Left colon (tissue), 2 donors: ENCODE data around the gene TRAPPC1. TPM values are rescaled to one million over a fixed set of nuclear protein-coding genes. Genes with fewer than 3 reads are reported as not detected.
"Not testable (repeated sequence)": the region's sequence is repeated elsewhere in the genome, so short reads cannot be mapped to it uniquely, and the experiment has no call there.

Experiments used
- ATAC-seq: fragments of 200-7000 bp; cut with Tn5 transposase; one replicate; pipeline ENCODE4 v1.9.1; 2020; ENCODE audit warnings: mild to moderate bottlenecking, moderate library complexity
- DNase-seq, 2 donors: peaks; one replicate each; pipeline ENCODE4 v3.0.0-alpha.2; 2020
- intact Hi-C, 2 donors: fragments of 100-400 bp; cut with DNase I in 1 of 2; cut with micrococcal nuclease in 1 of 2; formaldehyde crosslinking; loops; one replicate each; pipeline versions ENCODE4 v1.11.2 to v1.14.0; 2022; cut with DNase I, micrococcal nuclease
- long read RNA-seq: library from polyadenylated mRNA; unstranded; transcript quantifications from one replicate; pipeline ENCODE4 v2.0.0, GENCODE V29; 2021
- total RNA-seq, 2 donors: library from RNA; stranded (reverse); fragmentation: NEBNext Ultra II Directional; extraction: Animal tissue kit (Norgen Biotek cat#: 25700); gene quantifications; one replicate each; pipeline ENCODE4 v1.2.1, GENCODE V29; 2021
- donor health status: DM: no; HTN: no; CAD: no.
- donor health status: DM: yes; HTN: yes; CAD: no.

TRAPPC1 gene, protein sequence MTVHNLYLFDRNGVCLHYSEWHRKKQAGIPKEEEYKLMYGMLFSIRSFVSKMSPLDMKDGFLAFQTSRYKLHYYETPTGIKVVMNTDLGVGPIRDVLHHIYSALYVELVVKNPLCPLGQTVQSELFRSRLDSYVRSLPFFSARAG
- total RNA-seq = 100 to 1,000 TPM; 121 to 122 TPM
- long read RNA-seq, partial matches to known transcripts = 0 of 2 reads
- long read RNA-seq, other reads (novel, unspliced or antisense) = 0 of 2 reads

DNA sequence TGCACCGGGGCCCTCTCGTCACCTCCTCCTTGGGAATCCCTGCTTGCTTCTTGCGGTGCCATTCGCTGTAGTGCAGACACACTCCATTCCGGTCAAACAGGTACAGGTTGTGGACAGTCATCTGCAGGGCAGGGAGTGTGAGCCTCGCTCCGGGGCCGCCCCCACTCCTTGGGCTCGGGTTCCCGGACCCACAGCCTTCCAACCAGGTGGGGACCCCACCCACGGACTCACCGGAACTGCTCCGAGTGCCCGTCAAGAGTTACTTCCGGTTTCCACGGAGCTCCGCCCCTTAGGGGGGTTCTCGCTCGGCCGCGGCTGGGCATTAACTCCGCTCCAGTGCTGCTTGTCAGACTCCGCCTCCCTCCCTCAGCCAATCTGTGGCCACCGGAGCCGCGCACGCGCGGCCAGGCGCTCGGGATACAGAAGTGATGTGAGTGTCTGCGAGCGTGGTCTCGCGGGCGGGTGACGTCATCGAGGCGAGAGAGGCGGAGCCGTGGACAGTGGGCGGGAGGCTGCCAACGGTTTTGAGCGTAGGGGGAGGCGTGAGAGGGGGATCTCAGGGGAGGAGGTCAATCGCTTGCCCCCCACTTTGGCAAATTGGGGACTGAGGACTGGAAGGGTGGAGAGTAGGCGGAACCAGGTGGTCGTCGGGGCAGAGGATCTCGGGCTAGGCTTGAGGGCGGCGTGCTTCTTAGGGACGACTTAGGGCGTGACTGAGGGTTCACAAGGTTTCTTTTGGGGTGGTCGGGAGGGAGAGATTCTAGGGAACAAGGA lies at the start of gene TRAPPC1, which contains the start of gene CNTROB:
Gene TRAPPC1 (minus strand): TSS at position 238 of the 774 bp plus-strand sequence. CDS start 117 bp downstream, at position 121.
Gene CNTROB (plus strand): TSS at position 498 of the 774 bp plus-strand sequence. CDS start 874 bp downstream, outside the sequence.
- DNase-seq = peak; percentile 99 to 100
- peak; percentile 96 for ATAC-seq
- intact Hi-C loops = no loop called here

- ATAC-seq (no peak), DNase-seq (no peak)
- intact Hi-C loops = loop anchor here in 1 of 2 donors (5.0 kb wide), 1 partner anchor 36 kb away; no protein-coding TSS in a partner anchor
These were observed 46.1 kb upstream of the TRAPPC1 start for GRCh38 chr17:7977805-7978204.

DNA sequence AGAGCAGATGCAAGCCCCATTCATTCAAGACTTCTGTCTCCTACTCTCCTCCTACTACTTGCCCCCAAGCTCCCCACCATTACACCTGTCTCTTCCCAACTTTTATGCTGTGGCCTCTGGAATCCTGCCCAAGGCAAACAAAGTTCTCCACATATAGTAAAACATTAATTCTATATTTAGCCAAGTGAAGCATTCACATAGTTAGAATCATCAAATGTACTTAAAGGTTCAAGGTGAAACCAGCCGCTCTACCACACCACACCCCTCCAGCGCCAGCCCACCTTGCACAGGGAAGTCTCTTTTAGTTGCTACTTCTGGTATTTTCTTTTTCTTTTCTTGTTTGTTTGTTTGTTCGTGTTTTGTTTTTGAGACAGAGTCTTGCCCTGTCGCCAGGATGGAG lies 45.3 kb upstream of the TRAPPC1 start:
- intact Hi-C loops = loop anchor here in 1 of 2 donors (5.0 kb wide), 1 partner anchor 35 kb away; no protein-coding TSS in a partner anchor
- DNase-seq (peak in 1 of 2 donors; percentile 61), ATAC-seq (peak; percentile 92)

- intact Hi-C loops = loop anchor here in 1 of 2 donors (5.0 kb wide), 1 partner anchor 32 kb away; no protein-coding TSS in a partner anchor
- ATAC-seq (no peak), DNase-seq (no peak)
These were observed 42.9 kb upstream of the TRAPPC1 start for GRCh38 chr17:7974638-7975131.

GRCh38 chr17:7972131-7972785 lies 40.5 kb upstream of the TRAPPC1 start:
- ATAC-seq = peak; percentile 36
- intact Hi-C loops = no loop called here
- no peak for DNase-seq

GRCh38 chr17:7971651-7972050 lies 39.9 kb upstream of the TRAPPC1 start:
- ATAC-seq (no peak), DNase-seq (no peak)
- intact Hi-C loops = no loop called here

DNA sequence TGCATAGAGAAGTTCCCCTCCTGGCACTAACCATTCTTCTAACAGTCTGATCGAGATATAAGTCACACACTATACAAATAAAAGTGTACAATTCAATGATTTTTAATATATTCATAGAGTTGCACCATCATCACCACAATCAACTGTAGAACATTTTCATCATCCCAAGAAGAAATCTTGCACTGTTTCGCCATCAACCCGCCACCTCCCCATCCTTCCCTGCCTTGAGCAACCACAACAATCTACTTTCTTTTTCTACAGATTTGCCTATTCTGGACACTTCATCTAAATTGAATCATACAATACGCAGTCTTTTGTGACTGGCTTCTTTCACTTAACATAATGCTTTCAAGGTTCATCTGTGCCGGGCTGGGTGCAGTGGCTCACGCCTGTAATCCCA lies 37.7 kb upstream of the TRAPPC1 start:
- intact Hi-C loops = no loop called here
- ATAC-seq = no peak
- DNase-seq = no peak

DNA sequence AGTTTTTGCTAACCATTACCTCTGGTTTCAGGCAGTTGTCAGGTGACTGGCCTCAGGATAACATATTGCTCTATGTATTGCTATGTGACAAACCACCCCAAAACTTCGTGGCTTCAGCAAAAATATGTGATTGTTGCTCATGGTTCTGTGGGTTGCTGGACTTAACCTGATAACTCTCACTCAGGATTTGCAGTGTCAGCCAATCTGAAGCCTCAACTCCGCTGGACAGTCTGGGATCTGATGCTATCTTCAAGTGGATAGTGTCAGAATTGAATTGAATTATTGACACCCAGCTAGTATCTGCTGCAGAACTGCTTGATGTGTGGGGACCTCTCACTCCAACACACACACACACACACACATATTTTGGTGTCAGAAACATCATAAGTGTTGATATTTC lies 36.0 kb upstream of the TRAPPC1 start:
- intact Hi-C loops = no loop called here
- DNase-seq (no peak), ATAC-seq (no peak)

- DNase-seq (no peak), ATAC-seq (no peak)
- intact Hi-C loops = no loop called here
These were observed 29.7 kb upstream of the TRAPPC1 start for GRCh38 chr17:7961421-7961820.

- intact Hi-C loops = no loop called here
- ATAC-seq (no peak), DNase-seq (no peak)
These were observed 27.9 kb upstream of the TRAPPC1 start for GRCh38 chr17:7959503-7960253.

DNA sequence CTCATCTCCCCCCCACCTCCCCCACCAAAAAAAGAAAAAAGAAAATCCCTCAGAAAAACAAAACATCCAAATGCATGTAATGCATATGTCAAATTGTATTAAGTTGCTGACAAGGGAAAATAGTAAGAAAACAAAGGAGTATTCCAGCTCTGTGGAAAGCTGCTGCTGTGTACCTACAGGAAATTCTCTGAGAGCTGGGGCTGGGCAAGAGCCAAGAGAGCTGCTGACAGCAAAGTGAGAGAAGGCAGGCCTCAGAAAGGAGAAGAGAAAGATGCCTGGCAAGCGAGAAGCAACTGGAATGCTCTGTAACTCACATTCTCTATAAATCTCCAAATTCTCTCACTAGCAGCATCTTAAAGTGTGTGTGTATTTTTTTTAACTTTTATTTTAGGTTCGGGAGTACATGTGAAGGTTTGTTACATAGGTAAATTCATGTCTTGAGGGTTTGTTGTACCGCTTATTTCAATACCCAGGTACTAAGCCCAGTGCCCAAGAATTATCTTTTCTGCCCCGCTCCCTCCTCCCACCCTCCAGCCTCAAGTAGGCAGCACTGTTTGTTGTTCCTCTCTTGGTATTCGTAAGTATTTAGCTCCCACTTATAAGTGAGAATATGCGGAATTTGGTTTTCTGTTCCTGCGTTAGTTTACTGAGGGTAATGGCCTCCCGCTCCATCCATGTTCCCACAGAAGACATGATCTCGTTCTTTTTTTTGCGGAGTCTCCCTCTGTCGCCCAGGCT lies 24.7 kb upstream of the TRAPPC1 start:
- peak; percentile 27 to 48 for DNase-seq
- intact Hi-C loops = no loop called here
- no peak for ATAC-seq

DNA sequence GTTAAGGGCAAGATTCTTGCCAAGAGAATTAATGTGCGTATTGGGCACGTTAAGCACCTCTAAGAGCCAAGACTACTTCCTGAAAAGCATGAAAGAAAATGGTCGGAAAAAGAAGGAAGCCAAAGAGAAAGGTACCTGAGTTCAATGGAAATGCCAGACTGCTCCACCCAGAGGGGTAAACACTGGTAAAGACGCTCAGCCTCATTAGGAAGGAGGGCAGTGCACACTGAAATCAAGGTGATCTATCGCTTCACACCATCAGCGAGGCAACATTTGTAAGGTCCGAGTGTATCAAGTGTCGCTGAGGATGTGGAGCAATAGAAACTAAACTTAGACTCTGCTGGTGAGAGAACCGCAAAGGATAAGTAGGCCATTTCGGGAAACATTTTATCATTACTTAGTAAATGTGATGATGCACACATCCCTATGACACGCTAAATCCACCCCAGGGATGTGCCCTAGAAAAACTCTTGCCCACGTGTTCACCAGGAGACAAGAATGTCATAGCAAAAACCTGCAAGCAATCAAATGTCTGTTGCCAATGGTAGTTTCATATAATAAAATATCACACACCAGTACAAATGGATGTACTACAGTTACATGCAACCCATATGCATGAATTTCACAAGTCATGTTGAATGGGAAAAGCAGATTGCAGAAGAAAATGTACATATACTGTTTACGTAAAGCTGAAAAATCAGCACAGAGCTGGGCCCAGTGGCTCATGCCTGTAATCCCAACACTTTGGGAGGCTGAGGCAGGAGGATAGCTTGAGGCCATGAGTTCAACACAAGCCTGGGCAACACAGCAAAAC lies 23.9 kb upstream of the TRAPPC1 start:
- intact Hi-C loops = no loop called here
- DNase-seq = no peak
- no peak for ATAC-seq

DNA sequence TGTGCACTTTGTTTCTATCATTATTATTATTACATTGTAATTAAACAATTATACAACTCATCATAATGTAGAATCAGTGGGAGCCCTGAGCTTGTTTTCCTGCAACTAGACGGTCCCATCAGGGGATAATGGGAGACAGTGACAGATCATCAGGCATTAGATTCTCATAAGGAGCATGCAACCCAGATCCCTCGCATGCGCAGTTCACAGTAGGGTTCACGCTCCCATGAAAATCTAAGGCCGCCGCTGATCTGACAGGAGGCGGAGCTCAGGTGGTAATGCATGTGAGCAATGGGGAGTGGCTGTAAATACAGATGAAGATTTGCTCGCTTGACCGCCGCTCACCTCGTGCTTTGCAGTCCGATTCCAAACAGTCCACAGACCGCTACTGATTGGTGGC lies 21.5 kb upstream of the TRAPPC1 start:
- intact Hi-C loops, ATAC-seq, DNase-seq: not testable (repeated sequence)

- no peak for DNase-seq
- ATAC-seq = no peak
- intact Hi-C loops = no loop called here
These were observed 19.5 kb upstream of the TRAPPC1 start for GRCh38 chr17:7951143-7951792.

DNA sequence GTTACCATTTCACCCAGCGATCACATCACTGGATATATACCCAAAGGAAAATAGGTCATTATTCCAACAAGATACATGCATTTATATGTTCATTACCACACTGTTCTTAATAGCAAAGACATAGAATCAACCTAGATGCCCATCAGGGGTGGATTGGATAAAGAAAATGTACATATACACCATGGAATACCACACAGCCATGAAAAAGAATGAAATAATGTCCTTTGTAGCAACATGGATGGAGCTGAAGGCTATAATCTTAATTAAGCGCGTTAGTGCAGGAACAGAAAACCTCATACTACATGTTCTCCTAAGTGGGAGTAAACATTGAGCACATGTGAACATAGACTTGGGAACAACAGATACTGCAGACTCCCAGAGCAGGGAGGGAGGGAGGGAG lies 18.8 kb upstream of the TRAPPC1 start:
- no peak for DNase-seq
- intact Hi-C loops = no loop called here
- no peak for ATAC-seq

- no peak for ATAC-seq
- DNase-seq = no peak
- intact Hi-C loops = no loop called here
These were observed 15.9 kb upstream of the TRAPPC1 start for GRCh38 chr17:7947651-7948050.

GRCh38 chr17:7946441-7946840 lies 14.7 kb upstream of the TRAPPC1 start:
- DNase-seq (no peak), ATAC-seq (no peak)
- intact Hi-C loops = no loop called here
